ENCODE results near the gene MAGI3.

The MAGI3 gene

DNA sequence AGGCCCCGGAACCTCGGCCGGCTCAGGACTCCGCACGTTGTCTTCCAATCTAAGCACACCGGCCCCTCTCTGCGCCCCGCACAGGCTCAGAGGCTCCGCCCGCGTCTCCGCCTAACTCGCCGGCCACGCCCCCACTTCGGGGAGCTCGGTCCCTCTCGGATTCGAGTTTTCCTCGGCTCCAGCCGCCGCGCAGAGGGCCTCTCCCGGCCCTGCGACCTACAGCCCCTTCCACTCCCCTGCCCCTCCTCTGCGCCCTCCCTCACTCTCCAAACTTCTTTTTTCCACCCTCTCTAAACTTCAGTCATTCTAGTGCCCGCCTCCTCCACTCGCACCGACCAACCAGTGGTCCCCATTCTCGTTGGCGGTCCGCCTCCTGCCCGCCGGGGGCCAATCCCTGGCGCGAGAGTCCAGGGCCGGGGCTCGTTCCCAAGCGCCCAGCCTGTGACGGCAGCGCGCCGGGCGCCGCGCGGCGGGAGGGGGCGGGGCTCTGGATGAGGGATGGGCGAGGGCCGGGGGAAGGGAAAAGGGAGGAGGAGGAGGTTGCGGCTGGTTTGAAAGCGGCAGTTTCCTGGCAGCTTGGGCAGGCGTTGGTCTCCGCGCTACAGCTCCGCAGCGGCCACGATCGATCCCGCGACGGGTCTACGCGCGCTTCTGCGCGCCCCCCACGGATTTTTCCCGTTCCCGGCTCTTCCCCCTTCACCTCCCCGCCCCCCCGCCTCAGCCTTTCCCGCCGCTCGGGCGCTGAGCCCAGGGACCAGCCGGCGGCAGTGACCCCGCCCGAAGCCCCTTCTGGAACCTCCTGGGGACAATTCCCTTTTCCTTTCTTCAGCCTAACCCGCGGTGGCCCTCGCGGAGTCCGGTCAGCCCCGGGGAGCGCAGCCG is at the start of gene MAGI3:
Gene MAGI3 (plus strand): TSS at position 563 of the 882 bp plus-strand sequence. CDS start 519 bp downstream, outside the sequence.
- peak; percentile 93 for DNase-seq

DNA sequence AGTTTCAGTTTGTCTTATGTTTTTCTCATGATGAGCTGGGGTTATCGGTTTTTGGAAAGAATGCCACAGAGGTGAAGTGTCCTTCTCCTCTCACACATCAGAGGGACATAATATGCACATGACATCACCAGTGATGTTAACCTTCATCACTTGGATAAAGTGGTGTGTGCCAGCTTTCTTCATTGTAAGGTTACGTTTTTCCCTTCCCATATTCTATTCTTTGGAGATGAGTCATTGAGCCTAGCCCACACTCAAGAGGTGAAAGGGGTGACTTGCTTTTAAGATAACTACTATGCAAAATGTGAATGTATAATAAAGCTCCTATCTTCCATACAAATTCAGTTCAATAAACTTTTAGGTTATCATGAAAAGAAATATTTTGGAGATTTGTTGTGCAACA is 36.7 kb upstream of the MAGI3 start:
- DNase-seq: no peak

DNA sequence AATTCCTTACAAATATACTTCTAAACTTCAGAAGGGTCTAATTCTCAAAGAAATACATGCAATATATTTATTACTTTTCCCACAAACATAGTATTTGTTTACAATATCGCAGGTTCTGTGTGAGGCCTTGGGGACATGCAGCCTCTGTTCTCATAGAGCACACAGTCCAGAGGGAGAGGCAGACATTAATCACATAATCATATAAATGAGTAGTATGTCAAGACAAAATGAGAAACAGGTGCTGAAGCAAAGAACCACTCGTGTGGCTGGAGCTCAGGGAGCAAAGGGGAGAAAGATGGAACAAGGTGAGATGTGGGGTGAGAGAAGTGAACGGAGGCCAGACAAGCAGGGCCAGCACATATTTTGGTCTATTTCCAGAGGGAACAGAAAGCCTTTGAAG is 26.4 kb upstream of the MAGI3 start:
- DNase-seq: no peak

DNA sequence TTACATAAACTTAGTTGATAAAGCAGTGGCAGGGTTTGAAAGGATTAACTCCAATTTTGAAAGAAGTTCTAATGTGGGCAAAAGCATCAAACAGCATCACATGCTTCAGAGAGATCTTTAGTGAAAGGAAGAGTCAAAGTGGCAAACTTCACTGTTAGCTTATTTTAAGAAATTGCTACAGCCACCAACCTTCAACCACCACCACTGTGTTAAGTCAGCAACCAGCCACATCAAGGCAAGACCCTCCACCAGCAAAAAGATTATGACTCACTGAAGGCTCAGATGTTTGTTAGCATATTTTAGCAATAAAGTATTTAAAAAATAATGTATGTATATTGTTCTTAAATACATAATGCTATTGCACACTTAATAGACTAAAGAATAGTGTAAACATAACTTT is 21.3 kb upstream of the MAGI3 start:
- no peak for DNase-seq

DNA sequence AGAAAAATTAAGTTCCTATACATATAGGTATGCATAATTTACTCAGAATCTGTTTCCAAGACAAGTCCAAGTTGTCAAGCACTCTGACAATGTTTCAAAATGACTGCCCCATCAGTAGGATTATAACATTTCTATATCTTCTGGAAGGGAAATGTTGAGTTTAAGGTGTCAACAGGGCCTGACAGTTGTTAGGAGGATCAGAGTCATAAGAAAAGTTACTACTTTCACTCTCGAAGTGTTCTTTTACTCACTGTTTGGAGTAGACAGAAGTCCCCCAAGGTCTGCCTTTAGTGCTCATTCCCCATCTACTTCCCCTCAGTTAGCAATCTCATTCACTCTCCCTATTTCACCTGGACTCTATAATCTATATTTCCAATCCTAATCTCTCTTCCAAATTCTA is 20.6 kb upstream of the MAGI3 start:
- DNase-seq: no peak

DNA sequence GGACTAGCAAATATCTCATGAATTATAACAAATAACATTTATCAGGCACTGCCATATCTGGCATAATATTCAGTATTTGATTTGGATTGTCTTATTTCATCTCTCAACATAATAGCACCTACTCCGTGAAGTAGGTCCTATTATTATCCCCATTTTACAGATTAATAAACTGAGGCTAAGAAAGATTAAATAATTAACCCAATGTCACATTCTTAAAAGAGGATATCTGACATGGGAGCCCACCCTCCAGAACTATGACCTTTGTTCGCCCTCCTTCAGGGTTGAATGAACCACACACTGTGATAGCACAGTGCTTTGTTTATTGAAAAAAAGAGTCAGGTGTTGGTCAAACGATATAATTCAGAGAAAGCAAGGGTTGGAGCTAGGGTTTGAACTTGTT is 19.4 kb upstream of the MAGI3 start:
- DNase-seq: no peak

DNA sequence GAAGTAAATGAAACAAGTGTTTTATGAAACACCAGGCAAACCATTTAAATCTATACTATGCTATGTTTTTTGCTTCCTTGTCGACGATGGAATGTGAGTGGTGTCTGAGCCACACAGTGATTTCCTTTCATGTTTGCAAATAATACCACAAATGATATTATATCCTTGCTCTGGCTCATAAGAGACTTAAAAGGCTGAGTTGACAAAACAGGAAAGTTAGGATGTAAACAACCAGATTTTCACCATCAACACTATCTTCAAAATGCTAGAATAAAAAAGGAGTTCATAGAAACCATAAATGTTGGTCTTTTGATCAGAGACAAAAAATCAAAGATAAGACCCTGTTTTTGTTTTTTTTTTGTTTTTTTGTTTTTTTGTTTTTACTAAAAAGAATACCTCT is 17.8 kb upstream of the MAGI3 start:
- DNase-seq: no peak

- DNase-seq: no peak
These were observed 16.7 kb upstream of the MAGI3 start for GRCh38 chr1:113373644-113374043.

DNA sequence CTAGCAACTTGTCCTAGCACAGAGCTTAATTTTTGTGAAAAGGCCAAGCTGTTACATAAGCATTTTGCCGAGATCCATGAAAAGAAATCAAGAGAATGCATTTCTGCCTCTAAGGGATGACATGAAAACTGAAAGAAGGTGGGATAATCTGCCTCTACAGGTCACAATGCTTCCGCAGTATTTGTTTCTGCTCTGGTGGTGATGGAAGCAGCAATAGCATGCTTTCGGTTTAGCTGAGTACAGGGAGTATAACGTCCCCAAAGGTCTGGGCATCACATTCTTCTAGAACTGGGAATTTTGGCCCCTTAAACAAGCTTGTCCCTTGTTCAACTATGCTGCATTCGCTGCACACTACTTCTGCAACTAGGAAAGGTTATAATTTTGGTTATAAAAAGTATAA is 14.4 kb upstream of the MAGI3 start:
- DNase-seq: no peak

GRCh38 chr1:113380075-113380474 is 10.2 kb upstream of the MAGI3 start:
- no peak for DNase-seq

DNA sequence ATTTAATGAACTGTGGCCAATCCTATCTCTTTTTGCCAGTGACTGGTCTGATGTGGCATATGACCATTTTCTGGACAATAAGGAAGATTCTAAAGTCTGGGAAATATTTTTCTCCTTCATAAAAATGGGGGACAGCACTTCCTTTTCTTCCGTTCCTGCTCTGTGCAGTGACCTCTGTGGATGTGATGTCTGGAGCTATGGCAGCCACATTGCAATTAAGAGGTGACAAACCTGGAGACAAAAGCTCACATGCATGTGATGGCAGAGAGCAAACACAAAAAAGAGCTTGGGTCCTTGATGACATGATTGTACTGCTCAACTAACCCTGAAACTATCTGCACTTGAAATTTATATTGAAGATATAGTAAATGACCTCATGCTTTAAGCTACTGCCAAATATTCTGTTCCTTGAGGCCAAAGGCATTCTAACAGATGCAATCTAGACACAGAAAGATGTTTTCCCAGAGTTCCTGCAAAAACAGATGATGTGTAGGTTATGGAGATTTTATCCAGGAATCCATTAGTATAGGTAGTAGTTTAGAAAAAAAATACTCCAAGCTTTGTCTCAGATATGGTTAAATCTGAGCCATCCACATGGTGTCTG is 2.2 kb upstream of the MAGI3 start:
- DNase-seq: no peak

- DNase-seq: no peak
These were observed 1.5 kb upstream of the MAGI3 start for GRCh38 chr1:113388621-113389358.

DNA sequence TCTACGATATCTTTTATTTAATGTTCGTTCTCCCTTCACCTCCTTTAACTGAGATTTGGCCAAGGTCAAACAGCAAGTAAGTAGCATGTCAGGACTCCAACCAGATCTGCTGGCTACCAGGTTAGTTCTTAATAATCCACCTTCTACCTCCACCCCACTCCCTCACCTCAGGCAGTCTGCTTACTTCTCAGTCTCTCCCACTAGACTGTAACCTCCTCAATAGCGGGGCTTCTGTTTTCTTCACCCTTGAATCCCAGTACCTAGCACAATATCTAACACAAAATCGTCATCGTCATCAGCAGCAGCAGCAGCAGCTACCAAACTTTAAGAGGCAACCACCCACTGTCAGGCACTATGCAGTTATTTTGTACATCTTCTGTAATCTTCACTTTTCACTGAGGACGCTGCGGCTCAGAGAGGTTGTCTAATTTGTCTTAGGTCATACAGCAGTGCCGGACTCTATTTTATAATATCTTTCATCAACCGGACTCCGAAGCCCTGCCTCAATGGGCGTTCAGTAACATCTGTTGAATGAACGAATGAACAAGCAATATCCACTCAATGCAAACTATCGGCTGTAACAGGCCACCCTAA is 859 bp upstream of the MAGI3 start:
- DNase-seq: no peak

DNA sequence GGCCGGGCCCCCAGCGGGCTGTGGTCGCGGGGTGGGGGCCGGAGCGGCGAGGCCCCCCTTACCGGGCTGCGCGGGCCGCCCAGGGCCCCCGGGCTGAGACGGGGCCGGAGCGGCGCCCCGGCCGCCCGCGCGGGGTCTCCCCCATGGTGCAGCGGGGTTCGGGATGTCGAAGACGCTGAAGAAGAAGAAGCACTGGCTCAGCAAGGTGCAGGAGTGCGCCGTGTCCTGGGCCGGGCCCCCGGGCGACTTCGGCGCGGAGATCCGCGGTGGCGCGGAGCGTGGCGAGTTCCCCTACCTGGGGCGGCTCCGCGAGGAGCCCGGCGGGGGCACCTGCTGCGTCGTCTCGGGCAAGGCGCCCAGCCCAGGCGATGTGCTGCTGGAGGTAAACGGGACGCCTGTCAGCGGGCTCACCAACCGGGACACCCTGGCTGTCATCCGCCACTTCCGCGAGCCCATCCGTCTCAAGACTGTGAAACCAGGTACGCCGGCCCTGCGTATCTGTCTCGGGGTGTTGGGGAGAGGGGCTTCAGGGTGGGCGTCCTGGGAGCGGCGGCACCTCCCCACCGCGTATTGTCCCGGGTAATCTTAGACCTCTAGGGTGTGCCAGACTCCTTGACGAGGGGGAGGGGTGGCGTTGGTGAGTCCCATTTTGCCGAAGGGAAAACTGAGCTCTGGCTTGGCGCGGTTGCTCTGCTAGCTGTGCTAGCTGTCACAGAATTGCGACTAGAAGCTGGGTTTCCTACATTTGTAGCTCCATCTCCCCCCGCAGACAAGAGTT is 745 bp downstream of the MAGI3 start:
- DNase-seq: no peak

DNA sequence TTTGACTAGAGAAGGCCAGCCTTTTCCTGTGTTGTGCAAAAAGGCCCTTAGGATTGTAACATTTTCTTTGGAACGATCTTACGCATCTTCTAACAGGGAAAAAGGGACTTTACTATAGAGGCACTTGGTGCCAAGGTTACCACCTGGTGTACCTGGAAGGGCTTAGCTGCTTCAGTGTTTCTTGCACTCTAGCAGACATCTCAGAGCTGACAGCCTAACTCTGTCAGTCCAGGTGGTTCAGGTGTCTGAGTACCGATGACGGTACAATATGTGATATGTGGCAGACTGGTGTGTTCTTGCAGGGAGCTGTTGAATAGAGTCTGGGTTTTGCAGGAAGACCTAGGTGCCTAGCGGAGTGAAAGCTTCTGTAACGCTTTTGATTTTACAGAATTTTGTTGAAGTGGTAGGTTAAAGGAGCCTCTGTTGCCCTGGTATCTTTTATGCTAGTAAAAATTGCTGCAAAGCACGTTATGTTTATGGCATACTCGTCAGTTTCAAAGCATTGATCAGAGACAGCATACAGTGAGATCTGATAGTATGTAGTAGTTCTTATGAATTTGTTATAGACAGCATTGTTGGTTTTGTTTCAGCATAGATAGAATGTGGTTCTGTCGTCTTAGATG is 1.4 kb downstream of the MAGI3 start:
- no peak for DNase-seq

DNA sequence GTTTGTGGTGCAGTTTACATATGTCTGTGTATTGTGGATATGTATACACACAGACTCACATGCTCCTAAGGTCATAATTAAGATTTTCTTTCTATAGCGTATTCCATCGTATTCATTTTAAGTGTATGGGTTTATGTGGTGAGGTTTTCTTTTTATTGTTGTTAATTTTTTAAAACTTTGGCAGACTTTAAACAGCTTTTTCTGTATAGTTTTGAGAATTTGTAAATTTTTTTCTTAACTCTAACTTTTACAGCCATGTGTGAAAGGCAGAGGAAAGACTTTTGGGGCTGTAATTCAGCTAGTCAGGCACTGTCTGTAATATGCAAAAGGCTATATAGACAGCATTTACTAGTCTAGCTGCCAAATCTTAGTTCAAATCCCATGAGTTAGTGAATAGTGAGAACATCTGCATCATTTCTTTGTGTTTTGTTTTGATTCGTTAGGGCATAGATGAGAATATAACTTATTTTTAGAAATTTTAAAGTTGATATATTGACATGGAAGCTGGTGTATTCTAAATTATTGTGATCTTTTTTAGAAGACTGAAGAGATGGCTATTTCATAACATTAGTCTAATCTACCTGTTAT is 2.3 kb downstream of the MAGI3 start:
- DNase-seq: no peak

DNA sequence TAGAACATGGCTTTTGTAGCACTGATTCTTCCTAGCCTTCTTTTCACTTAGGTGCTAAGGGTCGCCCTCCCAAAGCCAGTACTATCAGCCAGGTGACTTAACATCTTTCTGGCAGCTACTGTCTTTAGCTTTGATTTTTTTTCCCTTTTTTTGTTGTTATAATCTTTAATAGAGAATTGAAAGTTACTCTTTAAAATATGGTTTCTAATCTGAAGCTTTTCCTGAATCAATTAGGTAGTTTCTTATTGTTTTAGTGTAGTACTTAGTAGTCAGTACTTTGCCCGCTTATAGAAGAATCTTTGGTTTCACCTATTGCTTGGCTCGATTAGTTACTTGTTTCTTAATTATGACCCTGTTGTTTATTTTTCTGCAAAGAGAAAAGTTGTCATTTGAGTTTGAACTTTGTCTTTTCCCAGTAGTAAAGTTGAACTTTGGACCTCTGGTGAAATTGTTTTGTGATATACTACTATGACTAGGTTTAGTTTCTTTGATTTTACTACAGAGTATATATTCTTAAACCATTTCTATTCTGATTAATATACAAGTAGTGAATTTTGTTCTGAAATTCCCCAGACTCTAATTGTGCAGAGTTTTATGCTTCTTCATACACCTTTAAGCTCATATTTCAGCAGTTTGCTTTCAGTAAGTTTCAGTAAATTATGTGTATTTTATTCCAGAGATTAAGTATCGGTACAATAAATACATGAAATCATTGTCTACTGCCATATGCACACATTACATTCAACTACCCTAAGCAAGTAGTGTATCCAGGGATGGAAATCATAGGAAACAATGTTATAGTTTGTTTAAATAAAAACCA is 3.9 kb downstream of the MAGI3 start:
- no peak for DNase-seq

- no peak for DNase-seq
These were observed 4.5 kb downstream of the MAGI3 start for GRCh38 chr1:113394863-113395259.

DNA sequence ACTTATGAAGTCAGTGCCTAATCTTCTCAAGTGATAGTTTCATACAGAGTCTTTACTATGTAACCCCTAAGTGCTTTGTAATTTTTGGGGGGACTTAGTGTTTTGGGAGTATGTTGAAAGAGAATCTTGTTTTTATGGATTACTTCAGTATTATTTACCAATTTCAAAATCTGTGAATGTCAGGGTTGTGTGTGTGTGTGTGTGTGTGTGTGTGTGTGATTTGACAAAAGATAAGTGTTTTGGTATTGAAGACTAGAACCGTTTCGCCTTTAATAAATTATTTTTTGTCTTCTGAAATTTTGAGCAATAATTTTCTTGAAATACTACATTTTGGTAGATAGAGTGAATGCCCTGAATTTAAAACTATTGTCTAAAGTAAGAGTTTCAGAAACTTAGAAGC is 5.8 kb downstream of the MAGI3 start:
- DNase-seq: no peak

GRCh38 chr1:113396585-113396984 is 6.3 kb downstream of the MAGI3 start:
- DNase-seq: no peak

DNA sequence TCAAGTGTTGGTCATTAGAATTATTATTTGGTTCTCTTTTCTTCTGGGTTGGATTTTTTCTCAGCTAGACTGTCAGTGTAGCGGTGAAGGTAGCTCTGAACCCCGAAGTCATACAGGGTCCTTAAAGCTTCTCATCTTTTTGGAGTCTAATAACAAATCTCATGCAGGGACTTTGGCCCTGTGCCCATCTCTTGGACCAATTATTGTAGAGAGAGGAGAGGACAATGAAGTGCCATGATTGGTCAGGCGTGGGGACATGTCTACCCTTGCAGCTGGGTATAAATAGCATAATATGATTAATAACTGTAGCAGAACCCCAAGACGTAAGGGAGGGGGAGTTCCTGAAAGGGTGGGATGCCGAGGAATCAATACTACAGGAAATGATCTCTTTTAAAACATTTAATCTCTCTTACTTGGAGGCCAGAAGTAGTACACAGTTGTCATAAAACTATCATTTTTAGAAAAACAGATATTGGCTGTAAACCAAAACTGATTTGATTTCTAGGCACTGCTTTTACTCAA is 8.8 kb downstream of the MAGI3 start:
- DNase-seq: no peak
